Central memory CD4-positive, alpha-beta T cell (primary cell): Measurements from ENCODE around the gene MYBPC3.

ENCODE experiments used
- DNase-seq: peaks from one replicate; pipeline ENCODE4 v3.0.0; 2022

MYBPC3 gene

DNA sequence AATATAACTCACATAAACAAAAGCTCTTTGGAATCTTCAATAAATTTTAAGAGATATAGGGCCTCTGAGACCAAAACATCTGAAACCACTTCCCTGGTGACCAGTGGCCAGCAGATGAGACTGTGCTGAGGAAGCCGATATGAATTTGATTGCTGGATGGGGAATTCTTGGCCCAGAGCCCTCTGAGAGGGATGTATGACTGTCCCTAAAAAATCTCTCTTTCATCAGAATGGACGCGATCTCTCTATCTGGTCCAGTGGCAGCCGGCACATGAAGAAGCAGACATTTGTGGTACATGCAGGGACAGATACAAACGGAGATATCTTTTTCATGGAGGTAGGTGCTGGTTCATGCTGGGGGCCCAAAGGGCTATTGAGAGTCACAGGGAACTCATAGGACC, 37.5 kb downstream of the MYBPC3 start:
- no peak for DNase-seq

DNA sequence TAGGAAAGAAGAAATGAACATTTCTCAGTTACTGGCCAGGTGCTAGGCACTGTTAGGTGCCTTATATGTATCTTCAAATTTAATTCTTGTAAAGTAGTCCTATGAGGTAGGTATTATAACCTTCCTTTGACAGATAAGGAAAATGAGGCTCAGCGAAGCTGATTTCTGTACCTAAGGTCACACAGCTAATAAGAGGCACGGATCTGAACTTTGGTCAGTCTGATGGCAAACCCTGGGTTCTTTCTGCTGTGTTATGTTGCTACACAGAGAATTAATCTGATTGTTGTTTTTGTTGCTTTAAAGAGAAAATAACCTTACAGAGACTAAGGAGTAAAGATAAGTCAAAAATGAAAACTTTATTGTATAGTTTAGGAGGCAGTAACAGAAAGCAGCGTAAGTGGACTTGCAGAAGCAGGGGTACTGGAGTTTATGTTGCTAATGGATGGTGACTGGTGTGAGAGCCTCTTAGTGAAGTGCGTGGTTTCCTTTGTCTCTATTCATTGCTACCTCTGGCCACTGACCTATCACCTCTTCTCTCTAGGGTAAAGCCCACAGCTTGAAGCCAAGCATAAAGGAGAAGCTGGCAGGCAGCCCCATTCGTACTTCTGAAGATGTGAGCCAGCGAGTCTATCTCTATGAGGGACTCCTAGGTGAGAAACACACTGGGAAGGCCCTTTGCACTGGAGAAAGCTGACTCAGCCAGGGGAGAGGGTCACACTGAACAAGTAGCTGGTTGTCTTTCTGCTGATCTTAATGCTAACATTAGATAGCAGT, 44.3 kb downstream of the MYBPC3 start:
- DNase-seq, result no peak

DNA sequence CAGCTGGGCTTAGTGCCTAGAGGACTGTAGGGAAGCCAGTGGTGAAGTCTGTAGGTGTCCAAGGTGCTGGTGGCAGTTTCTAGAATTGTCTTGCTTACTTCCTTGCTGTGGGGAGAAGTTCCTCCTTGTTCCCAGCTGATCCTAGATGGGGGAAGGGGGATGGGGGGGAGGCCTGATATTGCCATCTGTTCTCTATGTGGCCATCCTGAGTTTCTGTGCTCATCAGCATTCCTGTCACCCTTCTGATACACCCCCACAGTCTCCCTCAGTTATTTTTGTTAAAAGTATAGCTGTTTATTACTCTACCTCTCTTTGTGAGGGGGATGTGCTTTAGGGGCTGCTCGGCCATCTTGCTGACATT, 46.0 kb downstream of the MYBPC3 start:
- no peak for DNase-seq

DNA sequence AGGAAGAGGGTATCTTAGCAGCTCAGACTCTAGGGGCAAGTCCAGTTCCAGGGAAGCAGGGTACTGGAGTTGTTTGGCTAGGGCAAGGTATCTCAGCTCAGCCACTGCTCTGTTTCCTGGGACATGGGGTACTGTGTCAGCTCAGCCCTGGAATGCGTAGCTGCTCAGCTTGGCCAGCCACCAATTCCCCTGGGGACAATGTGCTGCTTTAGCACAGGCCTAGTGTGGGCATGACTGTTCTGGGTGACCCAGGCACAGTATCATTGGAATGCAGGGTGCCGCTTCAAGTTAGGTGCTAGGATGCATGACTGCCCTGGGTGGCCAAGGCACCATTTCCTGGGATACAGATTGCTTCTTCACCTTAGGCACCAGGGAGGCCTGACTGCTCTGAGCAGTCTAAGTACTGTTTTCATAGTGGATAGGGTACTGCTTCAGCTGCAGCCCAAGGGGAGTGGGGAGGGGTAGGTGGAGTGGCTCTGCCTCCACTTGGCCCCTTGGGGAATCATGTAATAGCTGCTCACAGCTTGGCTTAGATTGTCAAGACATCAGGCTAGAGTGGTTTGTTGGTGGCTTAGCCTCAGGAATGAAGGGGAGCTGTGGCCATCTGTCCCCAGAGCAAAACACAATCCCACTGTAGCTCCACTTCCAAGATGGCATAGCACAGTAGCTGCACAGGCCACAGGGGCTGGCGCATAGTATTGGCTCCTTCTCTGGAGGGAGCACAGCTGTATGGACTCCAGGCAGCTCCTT, 46.6 kb downstream of the MYBPC3 start:
- no peak for DNase-seq

DNA sequence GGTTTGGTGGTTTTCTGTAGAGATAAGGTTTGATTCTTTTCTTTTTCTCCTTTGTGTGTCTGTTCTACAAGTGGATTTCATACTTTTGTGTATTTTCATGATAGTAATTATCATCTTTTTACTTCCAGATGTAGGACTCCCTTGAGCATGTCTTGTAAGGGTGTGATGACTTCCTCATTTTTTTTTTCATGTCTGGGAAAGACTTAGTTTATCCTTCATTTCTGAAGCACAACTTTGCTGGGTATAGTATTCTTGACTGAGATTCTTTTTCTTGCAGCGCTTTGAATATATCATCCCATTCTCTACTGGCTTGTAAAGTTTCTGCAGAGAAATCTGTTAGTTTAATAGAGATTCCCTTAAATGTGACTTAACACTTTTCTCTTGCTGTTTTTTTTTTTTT, 49.6 kb downstream of the MYBPC3 start:
- DNase-seq, result no peak

DNA sequence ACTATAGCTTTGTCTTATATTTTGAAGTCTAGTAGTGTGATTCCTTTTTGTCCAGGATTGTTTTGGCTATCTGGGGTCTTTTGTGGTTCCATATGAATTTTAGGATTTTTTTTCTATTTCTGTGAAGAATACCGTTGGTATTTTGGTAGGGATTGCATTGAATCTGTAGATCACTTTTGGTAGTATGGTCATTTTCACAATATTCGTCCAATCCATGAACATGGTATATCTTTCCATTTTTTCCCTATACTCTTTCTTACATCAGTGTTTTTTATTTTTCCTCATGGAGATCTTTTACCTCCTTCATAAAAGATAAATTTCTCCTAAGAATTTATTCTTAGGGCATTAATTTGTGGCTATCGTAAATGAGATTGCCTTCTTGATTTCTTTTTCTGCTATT, 53.4 kb downstream of the MYBPC3 start:
- DNase-seq, result no peak

DNA sequence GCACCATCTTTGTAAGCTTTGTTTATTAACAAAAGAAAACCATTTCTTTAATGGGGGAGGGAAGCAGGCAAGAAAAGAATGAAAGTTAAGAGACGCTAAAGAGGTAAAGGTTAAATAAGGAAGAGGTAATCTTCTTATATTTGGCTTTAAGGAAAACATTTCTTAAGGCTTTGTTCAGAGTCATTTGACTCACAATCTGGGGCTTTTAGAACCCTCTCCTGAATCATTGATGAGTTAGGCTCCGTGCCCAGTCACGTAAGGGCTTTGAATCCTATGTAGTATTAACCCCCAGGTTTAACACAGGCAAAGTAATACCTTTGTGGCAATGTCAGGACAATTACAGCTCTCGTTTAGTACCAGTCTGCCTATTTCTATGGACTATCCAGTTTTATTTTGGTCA, 56.5 kb downstream of the MYBPC3 start:
- no peak for DNase-seq

DNA sequence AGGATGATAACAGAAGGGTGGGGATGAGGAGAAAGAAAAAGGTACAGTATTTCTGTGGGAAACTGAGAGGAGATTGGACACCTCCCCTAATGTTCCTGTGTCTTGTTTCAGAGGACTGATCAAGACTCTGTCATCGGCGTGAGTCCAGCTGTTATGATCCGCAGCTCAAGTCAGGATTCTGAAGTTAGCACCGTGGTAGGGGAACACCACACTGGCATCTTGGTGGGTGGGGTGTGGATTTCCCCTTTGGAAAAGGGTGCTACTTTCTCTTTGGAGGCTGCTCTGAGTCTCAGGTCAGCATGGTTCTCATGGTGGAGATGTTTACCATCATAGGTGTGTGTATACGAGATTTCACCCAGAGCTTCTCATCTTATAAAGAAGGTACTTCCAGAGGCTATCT, 57.1 kb downstream of the MYBPC3 start:
- DNase-seq, result no peak

DNA sequence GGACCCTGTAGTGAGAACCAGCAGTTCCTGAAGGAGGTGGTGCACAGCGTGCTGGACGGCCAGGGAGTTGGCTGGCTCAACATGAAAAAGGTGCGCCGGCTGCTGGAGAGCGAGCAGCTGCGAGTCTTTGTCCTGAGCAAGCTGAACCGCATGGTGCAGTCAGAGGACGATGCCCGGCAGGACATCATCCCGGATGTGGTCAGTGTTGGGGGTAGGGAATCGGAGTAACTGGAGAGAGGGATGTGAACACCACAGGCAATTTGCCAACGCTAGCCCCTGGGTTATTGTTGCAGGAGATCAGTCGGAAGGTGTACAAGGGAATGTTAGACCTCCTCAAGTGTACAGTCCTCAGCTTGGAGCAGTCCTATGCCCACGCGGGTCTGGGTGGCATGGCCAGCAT, 62.6 kb downstream of the MYBPC3 start:
- no peak for DNase-seq

DNA sequence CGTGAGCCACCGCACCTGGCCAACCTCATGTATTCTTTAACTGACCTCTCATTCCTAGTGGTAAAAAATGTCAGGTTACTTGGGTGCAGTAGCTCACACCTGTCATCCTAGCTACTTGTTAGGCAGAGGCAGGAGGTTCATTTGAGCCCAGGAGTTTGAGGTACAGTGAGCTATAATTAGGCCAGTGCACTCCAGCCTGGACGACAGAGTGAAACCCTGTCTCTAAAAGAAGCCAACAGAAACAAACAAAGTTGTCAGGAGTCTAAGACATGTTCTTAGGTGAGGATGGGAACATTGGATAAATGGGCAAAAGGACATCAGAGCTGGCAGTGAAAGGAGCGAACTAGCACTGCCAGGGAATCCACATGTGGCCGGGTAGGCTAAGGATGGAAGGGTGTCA, 64.4 kb downstream of the MYBPC3 start:
- DNase-seq, result no peak

DNA sequence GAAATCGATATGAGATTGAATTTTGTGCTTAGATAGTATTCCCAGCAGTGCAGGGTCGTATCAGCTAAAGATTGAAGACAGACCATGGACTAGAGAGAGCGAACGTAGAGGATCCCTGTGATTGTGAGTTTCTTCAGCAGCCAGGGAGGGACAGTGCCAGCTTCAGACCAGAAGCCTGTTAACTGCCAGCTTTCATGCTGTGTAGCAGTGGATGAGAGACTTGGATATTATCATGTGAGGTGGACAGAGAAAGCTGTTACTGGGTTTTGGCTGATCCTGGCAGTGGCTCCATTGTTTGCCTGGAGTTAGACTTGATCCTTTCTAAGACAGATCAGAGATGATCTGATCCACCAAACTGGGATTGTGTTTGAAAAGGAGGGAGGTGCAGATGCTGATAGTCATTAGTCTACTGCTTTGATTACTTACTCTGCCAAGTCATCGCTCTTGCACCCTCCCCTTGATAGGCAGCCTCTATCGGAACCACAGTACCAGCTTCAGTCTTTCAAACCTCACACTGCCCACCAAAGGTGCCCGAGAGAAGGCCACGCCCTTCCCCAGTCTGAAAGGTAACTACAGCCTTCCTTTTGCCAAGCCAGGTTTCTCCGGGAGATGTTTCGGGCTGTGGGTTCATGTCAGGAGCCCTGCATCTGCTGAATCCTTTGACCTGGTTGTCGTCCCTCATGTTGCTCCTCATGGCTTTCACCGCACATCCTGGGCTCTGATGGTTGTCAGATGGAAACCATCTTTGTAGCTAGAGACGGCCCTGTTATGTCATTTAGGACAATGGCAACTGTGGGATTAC, 66.3 kb downstream of the MYBPC3 start:
- DNase-seq, result no peak

DNA sequence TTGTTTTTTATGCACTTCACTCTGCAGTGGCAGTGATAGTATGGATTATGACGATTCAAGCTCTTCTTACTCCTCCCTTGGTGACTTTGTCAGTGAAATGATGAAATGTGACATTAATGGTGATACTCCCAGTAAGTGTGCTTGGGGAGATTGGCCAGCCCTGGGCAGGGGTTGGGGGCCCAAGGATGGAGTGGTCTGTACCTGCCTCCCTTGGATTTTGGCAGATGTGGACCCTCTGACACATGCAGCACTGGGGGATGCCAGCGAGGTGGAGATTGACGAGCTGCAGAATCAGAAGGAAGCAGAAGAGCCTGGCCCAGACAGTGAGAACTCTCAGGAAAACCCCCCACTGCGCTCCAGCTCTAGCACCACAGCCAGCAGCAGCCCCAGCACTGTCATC, 68.4 kb downstream of the MYBPC3 start:
- DNase-seq, result no peak

DNA sequence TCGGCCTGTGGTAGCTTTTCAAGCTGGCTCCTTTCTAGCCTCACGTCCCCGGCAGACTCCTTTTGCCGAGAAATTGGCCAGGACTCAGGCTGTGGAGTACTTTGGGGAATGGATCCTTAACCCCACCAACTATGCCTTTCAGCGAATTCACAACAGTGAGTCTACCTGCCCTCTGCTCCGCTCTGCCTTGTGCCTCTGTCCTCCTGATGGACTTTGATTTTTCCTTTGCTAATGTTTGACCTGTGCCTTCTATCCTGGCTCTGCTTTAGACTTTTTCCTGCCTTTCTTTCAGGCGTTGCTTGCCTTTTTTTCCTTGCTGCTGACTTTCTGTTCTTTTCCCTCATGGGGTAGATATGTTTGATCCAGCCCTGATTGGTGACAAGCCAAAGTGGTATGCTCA, 70.0 kb downstream of the MYBPC3 start:
- no peak for DNase-seq
